Keratinocyte (primary cell): ENCODE data around the gene LDLRAD4. TPM values are rescaled to one million over a fixed set of nuclear protein-coding genes. Genes with fewer than 3 reads are reported as not detected.
A peak's percentile ranks its signal among the peaks of the same experiment; 100 is the strongest.

Experiments used
- DNase-seq: peaks from one replicate; pipeline ENCODE4 v3.0.0-alpha.2; 2011; ENCODE audit warnings: low read depth, missing footprints, low spot score
- FAIRE-seq: peaks from 2 replicates; lab custom pipeline; 2011; peaks lifted over from hg19 to GRCh38; lab: Jason Lieb, UNC
- H2AFZ ChIP-seq: 2 replicates; pipeline ENCODE4 v1.6.0; 2012; ENCODE audit warnings: low read length, control low read depth, inconsistent platforms; ENCODE audit not compliant: control insufficient read depth
- H3K27ac ChIP-seq: 2 replicates; pipeline ENCODE4 v1.5.1; 2011; ENCODE audit warnings: low read length; ENCODE audit not compliant: control insufficient read depth, insufficient read depth
- H3K27me3 ChIP-seq: 3 replicates; pipeline ENCODE4 v1.6.0; 2011; ENCODE audit warnings: low read length; ENCODE audit not compliant: control insufficient read depth, insufficient read depth; ENCODE audit errors: extremely low read depth
- H3K36me3 ChIP-seq, 2 experiments: 2 replicates in 1 of 2; 3 replicates in 1 of 2; pipeline ENCODE4 v1.5.1; 2011; ENCODE audit warnings: low read length in 2 of 2, mild to moderate bottlenecking in 1 of 2; ENCODE audit not compliant: control insufficient read depth in 2 of 2, insufficient read depth in 2 of 2; ENCODE audit errors: extremely low read depth in 1 of 2
- H3K4me1 ChIP-seq: 3 replicates; pipeline ENCODE4 v1.5.1; 2011; ENCODE audit warnings: low read length; ENCODE audit not compliant: control insufficient read depth, insufficient read depth; ENCODE audit errors: extremely low read depth
- H3K4me2 ChIP-seq: 3 replicates; pipeline ENCODE4 v1.6.0; 2011; ENCODE audit warnings: low read depth, low read length; ENCODE audit not compliant: control insufficient read depth, insufficient read depth; ENCODE audit errors: extremely low read depth
- H3K4me3 ChIP-seq, 3 experiments: fragments of 200-600 bp in 1 of 3; sonication (generic) in 1 of 3; 2 replicates in 2 of 3; 3 replicates in 1 of 3; pipeline ENCODE4 v1.5.1; 2011 to 2016; ENCODE audit warnings: low read length in 3 of 3, mild to moderate bottlenecking in 3 of 3, control low read depth in 2 of 3, inconsistent platforms in 1 of 3, low read depth in 1 of 3, mixed read lengths in 1 of 3, mixed run types in 1 of 3, moderate library complexity in 1 of 3; ENCODE audit not compliant: control insufficient read depth in 2 of 3, insufficient read depth in 2 of 3; ENCODE audit errors: extremely low read depth in 1 of 3
- H3K79me2 ChIP-seq: 2 replicates; pipeline ENCODE4 v1.6.0; 2012; ENCODE audit warnings: low read length; ENCODE audit not compliant: control insufficient read depth, insufficient read depth
- H3K9ac ChIP-seq: 3 replicates; pipeline ENCODE4 v1.6.0; 2011; ENCODE audit warnings: low read length; ENCODE audit not compliant: control insufficient read depth, insufficient read depth; ENCODE audit errors: extremely low read depth
- H3K9me1 ChIP-seq: 3 replicates; pipeline ENCODE4 v1.6.0; 2011; ENCODE audit warnings: low read length; ENCODE audit not compliant: control insufficient read depth, insufficient read depth; ENCODE audit errors: extremely low read depth
- H3K9me3 ChIP-seq: 2 replicates; pipeline ENCODE4 v1.5.1; 2012; ENCODE audit warnings: low read depth, low read length; ENCODE audit not compliant: control insufficient read depth
- H4K20me1 ChIP-seq: 3 replicates; pipeline ENCODE4 v1.6.0; 2011; ENCODE audit warnings: low read length; ENCODE audit not compliant: control insufficient read depth, insufficient read depth; ENCODE audit errors: extremely low read depth
- EZH2 ChIP-seq: IDR thresholded peaks from one replicate; pipeline ENCODE4 v1.6.1; 2012; ENCODE audit warnings: inconsistent platforms, mild to moderate bottlenecking, low read length, moderate library complexity
- dilution Hi-C: fragments of 300-500 bp; cut with MboI; formaldehyde crosslinking; loops from one replicate; pipeline ENCODE4 v1.7.0; 2020; ENCODE audit warnings: low sequenced_read_pairs; ENCODE audit not compliant: extremely low pct_ligation_motif_present
- polyA plus RNA-seq, 5 experiments: library from polyadenylated mRNA; depleted of rRNA in 3 of 5; stranded (reverse) in 3 of 5; stranded (forward) in 1 of 5; unstranded in 1 of 5; fragments of >200 nt; gene quantifications; 1 replicate in 1 of 5; 2 replicates in 3 of 5; 3 replicates in 1 of 5; pipeline versions ENCODE4 v1.2.1 to v1.2.3, GENCODE V29; 2011 to 2012; ENCODE audit warnings: missing spikeins in 2 of 5, low read depth in 1 of 5, low replicate concordance in 1 of 5
- TF ChIP-seq, protein P1 (sequence below), 3 experiments: IDR thresholded peaks in 1 of 3; conservative IDR thresholded peaks in 1 of 3; optimal IDR thresholded peaks in 1 of 3; 2 replicates in 2 of 3; 3 replicates in 1 of 3; pipeline versions ENCODE3 to v1.5.1; 2011; ENCODE audit warnings: low read length in 3 of 3, mild to moderate bottlenecking in 3 of 3, moderate library complexity in 2 of 3, control low read depth in 1 of 3, inconsistent platforms in 1 of 3; ENCODE audit not compliant: insufficient read depth in 2 of 3; ENCODE audit errors: extremely low read depth in 1 of 3

LDLRAD4 gene
- polyA plus RNA-seq, 1 donor (not counting 4 experiments of a cell fraction or from before 2014, with no cell fraction given): not detected

DNA sequence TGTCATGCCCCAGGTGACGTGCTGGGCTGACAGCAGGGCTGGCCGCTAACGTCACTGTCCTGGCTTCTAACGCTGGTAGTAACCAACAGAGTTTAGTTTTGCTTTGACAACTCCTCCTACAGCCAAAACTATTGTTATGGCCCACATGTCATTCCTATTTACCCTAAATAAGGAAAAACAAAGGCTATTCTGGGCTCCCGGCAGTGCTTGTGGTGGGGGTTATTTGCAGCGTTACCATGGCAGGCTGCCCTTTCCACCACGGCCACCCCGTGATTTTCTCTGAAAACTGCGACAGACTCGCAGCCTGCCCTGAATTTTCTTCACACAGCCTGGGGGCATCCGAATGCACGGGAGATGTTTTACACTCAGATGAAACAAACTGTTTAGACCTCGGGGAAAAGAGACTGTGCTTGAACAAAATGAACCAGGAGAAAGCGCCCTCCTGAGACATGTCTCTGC, 392.6 kb downstream of the LDLRAD4 start:
- Histone ChIP-seq H2AFZ (no peak overlapping the region), H3K9me3 (no peaks in the 10 kb centered on the region), H3K9me1 (no peaks in the 10 kb centered on the region), H3K4me2 (peak overlapping the region; percentile 68), H4K20me1 (no peaks in the 10 kb centered on the region), H3K27me3 (peaks cover 36% of the 10 kb centered on the region), H3K79me2 (no peaks in the 10 kb centered on the region), H3K9ac (no peak overlapping the region), H3K27ac (no peak overlapping the region), H3K4me3 (peak overlapping the region in 2 of 3 experiments; percentile 10 to 41), H3K4me1 (peaks cover 9% of the 10 kb centered on the region), H3K36me3 (no peaks in the 10 kb centered on the region)
- no peak for DNase-seq
- no peak for TF ChIP-seq EZH2
- TF ChIP-seq, protein P1, sequence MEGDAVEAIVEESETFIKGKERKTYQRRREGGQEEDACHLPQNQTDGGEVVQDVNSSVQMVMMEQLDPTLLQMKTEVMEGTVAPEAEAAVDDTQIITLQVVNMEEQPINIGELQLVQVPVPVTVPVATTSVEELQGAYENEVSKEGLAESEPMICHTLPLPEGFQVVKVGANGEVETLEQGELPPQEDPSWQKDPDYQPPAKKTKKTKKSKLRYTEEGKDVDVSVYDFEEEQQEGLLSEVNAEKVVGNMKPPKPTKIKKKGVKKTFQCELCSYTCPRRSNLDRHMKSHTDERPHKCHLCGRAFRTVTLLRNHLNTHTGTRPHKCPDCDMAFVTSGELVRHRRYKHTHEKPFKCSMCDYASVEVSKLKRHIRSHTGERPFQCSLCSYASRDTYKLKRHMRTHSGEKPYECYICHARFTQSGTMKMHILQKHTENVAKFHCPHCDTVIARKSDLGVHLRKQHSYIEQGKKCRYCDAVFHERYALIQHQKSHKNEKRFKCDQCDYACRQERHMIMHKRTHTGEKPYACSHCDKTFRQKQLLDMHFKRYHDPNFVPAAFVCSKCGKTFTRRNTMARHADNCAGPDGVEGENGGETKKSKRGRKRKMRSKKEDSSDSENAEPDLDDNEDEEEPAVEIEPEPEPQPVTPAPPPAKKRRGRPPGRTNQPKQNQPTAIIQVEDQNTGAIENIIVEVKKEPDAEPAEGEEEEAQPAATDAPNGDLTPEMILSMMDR (optimal IDR thresholded peaks at IDR 0.05 in 1 of 3, IDR thresholded peaks at IDR 0.05 in 1 of 3, conservative IDR thresholded peaks at IDR 0.05 in 1 of 3; ENCODE audit: extremely low read depth in 1 of 3, insufficient read depth in 2 of 3, low read length in 3 of 3): no peak
- dilution Hi-C loops: no loop called here
- FAIRE-seq: no peak

DNA sequence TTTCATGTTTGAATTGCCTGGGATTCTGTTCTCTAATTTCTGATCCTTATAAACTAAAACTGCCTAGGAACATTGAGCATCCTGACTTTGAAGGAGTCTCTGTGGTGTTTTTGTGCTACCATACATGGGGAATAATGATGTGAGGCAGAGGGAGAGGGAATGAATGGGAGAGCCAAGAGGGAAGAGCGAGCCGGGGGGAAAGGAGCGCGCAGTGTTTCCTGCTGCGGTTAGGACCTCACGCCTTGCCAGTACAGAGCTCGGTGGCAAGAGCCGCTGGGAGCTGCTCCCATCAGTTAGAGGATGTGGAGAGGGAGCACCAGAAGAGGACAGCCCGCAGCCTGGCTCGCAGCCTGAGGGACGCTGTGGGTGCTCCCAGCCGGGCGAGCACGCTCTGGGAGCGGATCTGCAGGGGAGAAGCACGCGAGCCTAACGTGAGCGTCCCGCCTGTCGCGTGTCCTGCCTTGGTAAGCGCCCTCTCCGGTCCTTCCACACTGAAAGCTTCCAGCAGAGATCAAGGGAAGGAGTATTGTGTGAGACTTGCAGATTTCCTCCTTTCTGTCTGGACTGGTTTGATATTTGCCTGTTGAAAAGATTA, 393.1 kb downstream of the LDLRAD4 start:
- H3K4me2 ChIP-seq: peak overlapping the region; percentile 68
- no peaks in the 10 kb centered on the region for H4K20me1 ChIP-seq
- peak overlapping the region in 1 of 3 experiments; percentile 41 for H3K4me3 ChIP-seq
- TF ChIP-seq, protein P1 (optimal IDR thresholded peaks at IDR 0.05 in 1 of 3, IDR thresholded peaks at IDR 0.05 in 1 of 3, conservative IDR thresholded peaks at IDR 0.05 in 1 of 3; ENCODE audit: extremely low read depth in 1 of 3, insufficient read depth in 2 of 3, low read length in 3 of 3): no peak
- TF ChIP-seq EZH2: no peak
- no peaks in the 10 kb centered on the region for H3K79me2 ChIP-seq
- no peak overlapping the region for H3K9ac ChIP-seq
- FAIRE-seq: no peak
- H3K27me3 ChIP-seq: peaks cover 39% of the 10 kb centered on the region
- no peak for DNase-seq
- H3K9me3 ChIP-seq: no peaks in the 10 kb centered on the region
- peak overlapping the region; percentile 59 for H2AFZ ChIP-seq
- peaks cover 9% of the 10 kb centered on the region for H3K4me1 ChIP-seq
- no peaks in the 10 kb centered on the region for H3K36me3 ChIP-seq
- dilution Hi-C loops: no loop called here
- H3K9me1 ChIP-seq: no peaks in the 10 kb centered on the region
- no peak overlapping the region for H3K27ac ChIP-seq
